ENCODE data around the gene ACKR2.
A peak's percentile ranks its signal among the peaks of the same experiment; 100 is the strongest.
"Not testable (repeated sequence)": the region's sequence is repeated elsewhere in the genome, so short reads cannot be mapped to it uniquely, and the experiment has no call there.

ACKR2 gene

DNA sequence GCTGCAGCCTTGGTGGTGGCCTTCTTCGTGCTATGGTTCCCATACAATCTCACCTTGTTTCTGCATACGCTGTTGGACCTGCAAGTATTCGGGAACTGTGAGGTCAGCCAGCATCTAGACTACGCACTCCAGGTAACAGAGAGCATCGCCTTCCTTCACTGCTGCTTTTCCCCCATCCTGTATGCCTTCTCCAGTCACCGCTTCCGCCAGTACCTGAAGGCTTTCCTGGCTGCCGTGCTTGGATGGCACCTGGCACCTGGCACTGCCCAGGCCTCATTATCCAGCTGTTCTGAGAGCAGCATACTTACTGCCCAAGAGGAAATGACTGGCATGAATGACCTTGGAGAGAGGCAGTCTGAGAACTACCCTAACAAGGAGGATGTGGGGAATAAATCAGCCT, 56.0 kb downstream of the ACKR2 start:
- no peak for DNase-seq

DNA sequence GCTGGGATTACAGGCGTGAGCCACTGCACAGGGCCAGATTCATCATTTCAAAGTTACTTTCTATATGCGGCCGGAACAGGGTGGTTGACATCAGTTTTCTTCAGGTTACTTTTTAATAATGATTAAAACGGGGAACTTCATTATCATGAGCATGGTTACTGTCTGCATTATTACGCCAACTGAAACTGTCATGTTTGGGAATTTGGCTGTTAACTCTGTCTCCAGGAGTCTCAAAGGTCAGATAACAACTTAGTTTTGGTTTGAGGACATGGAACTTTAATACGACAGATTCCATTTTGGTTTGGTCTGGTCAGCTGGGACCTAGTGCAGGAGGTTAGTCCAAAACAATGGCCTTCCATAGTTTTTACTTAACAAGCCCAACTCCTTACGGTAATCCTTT, 57.9 kb downstream of the ACKR2 start:
- no peak for DNase-seq

- DNase-seq, result no peak
Observed at GRCh38 chr3:42868841-42869240, 59.6 kb downstream of the ACKR2 start.

- DNase-seq, result no peak
Observed at GRCh38 chr3:42871592-42872196, 62.4 kb downstream of the ACKR2 start.

- no peak for DNase-seq
Observed at GRCh38 chr3:42872718-42873117, 63.5 kb downstream of the ACKR2 start.

GRCh38 chr3:42873221-42873982, 64.2 kb downstream of the ACKR2 start:
- no peak for DNase-seq

- no peak for DNase-seq
Observed at GRCh38 chr3:42874749-42875148, 65.5 kb downstream of the ACKR2 start.

GRCh38 chr3:42875325-42876151, 66.3 kb downstream of the ACKR2 start, which contains the start of gene CYP8B1:
Gene CYP8B1, minus strand, starts transcription at chr3:42875879. Its CDS starts 63 bp downstream, at chr3:42875816.
- DNase-seq, result no peak

DNA sequence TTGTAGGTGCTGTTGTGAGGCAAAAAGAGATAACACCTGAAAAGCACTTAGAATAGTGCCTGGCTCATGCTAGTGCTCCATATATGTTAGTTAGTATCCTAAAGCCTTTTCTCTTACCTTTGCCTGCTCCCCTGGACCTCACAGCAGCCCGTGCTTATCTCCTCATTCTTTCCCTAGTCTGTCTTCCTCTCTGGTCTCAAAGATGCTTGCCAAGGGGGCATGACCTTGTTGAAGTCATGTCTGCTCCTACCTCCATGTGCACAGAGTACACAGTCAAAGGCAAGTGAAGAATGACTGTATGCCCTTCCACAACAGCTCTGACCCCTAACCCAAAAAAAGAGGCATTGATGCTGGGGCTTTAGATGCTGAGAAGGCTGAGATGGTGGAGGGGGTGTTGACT, 67.2 kb downstream of the ACKR2 start:
- DNase-seq, result no peak

DNA sequence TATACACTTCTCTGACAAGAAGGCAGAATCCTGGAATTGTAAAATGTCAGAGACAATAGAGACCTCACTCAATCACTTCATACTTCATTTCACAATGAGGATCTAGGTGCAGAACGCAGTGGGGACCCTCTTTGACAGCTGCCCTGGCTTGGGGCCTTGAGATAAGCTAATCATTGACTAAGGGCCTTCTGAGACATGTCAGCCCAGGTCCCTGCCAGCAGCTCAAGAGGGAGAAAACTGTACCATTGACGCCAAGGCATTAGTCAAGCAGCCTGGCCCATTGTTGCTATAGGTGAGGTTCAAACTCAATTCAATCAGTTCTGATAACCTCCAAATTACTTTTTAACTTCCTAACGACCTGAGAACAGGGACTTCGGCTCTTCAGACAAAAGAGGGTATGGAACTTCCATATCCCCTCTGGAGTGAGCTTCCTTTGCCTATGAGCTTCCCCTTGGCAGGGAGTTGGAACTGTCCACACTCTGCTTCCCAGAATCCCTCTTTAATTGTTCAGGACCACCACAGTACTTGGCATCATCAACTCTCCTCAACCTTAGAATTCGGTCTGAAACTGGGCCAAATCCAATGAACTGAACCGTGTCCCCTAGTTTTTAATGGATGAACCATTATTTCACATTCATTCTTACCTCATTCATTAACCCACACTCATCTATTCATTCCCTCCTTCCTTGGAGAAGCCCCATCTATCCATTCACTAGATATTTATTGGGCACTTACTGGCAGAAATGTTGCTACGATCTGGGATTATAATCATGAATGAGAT, 67.9 kb downstream of the ACKR2 start:
- DNase-seq, result no peak

GRCh38 chr3:42877881-42878280, 68.6 kb downstream of the ACKR2 start:
- no peak for DNase-seq

- no peak for DNase-seq
Observed at GRCh38 chr3:42880183-42880582, 70.9 kb downstream of the ACKR2 start.

DNA sequence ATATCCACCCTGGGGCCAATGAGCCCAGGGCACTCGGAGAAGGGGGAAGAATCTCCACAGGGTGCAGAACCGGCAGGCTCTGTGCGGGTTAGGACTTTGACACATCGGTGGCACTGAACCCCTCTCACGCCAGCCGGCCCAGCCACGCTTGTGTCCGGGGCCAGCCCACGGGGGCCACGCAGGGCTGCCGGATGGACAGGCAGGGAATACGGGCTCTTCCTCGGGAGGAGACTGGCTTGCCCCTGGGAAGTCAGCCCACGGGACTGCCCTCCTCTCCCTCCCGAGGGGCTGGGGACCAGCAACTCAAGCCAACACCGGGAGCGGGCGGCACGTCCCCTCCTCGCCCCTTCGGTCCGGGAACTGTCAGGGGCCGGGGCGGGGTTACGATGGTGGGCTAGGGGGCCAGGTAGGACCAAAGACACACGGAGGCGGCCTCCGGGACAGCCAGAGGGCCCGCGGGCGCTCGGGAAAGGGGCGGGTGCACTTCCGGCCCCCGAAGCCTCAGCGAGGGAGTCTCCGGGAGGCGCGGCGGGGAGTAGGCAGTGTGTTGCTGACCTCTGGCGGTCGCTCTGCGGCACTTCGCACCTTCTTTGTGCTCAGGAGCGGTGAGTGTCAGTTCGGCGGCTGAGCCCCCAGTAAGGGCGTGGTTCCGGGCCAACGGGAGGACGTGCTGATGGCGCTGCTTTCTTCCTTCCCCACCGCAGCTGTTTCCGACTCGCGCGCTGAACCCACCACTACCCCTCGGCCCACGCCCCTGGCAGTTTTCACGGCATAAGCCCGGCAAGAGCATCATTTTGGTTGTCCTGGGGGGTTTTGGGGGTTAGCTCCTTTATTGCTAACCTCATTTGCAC, 71.6 kb downstream of the ACKR2 start:
- DNase-seq, result peak; percentile 1

- not testable (repeated sequence) for DNase-seq
Observed at GRCh38 chr3:42883251-42883930, 74.1 kb downstream of the ACKR2 start.

DNA sequence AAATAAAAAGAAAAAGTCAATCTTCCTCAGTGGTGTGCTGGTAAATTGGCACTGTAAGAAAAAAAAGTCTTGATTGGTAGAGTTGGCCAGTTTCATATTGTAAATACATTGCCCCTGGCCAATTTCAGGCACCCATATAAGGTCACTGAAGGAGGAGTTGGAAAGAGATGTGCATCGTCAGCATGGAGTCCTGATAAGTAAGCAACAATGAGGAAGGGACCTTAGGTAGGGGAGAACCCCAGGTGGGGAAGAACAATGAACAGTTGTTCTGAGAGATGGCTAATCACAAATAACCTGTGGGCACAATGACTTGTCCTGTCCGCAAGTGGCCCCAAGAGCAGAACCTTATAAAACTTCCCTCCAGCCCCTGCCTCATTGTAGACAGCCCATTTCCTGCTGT, 75.1 kb downstream of the ACKR2 start:
- no peak for DNase-seq

DNA sequence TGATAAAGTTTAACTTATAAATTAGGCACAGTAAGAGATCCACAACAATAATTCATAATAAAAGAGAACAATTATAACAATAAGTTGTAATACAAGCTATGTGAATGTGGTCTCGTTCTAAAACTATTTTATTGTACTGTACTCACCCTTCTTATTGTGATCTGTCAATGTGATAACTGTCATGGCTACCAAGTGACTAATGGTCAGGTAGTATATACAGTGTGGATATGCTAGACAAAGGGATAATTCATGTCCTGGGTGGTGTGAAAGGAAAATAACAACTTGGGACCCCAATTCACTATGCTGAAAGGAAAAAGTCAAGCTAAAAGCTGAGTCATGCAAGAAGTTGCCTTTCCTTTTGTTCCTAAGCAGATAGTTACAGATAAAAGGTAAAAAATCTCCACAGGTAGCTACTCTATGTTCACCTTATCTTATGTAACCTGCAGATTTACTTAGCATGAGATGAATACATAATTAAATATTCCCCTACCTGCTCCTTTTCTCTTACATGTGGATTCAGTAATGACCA, 77.1 kb downstream of the ACKR2 start:
- no peak for DNase-seq

DNA sequence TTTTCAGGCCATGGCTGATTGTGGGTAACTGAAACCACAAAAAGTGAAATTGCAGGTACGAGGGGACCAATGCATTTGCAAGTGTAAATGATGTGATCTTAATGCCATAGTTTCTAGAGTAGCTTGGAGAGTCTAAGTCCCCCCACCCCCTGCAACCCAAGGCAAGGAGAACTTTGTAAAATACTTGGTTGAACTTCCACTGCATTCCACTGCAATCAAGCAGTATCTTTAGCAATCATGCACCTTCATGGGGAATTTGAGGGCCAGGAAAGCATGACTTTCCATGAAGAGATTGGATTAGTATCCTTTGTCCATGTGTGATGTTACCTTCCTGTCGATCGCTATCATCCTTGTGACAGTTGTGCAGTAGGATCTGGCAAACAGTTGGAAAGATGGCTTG, 77.8 kb downstream of the ACKR2 start:
- no peak for DNase-seq

DNA sequence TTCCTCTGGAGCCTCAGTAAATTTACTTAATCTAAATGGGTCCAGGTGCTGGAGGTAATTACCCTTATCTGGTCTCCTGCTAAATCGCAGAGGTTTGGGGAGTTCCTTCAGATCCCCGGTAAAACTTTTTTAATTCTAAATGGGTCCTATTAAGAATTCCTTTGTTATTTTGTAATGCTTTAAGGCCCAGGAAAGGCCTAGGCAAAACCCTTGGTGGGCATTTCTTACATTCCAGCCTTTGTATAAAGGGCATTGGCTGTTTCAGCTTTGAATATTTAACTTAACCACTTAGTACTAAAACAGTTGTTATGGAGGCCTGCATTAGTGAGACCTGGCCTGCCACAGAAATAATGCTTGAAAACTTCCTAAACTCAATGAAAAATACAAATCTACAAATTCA, 81.8 kb downstream of the ACKR2 start:
- DNase-seq, result no peak

DNA sequence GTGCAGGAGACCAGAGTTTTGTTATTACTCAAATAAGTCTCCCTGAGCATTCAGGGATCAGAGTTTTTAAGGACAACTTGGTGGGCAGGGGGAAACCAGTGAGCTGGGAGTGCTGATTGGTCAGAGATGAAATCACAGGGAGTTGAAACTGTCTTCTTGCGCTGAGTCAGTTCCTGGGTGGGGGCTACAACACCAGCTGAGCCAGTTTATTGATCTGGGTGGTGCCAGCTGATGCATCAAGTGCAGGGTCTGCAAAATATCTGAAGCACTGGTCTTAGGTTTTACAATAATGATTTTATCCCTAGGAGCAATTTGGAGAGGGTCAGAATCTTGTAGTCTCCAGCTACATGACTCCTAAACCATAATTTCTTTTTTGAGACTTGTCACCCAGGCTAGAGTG, 82.9 kb downstream of the ACKR2 start:
- no peak for DNase-seq

DNA sequence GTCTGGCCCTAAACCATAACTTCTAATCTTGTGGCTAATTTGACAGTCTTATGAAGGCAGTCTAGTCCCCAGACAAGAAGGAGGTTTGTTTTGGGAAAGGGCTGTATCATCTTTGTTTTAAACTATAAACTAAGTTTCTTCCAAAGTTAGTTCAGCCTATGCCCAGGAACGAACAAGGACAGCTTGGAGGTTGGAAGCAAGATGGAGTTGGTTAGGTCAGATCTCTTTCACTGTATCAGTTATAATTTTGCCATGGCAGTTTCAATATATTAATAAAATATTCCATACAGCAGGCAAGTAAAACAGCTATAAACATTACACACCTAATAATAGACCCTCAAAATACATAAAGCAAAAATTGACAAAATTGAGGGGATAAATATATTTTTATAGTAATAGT, 83.6 kb downstream of the ACKR2 start:
- DNase-seq, result no peak

Data from NCI-H187 treated with DMSO at 0.1 percent for 48 hours (cell line).